SK-N-SH (cell line): ENCODE measurements around the gene PPP1R14B.

ENCODE experiments used
- CHD2 ChIP-seq: fragments of 150-350 bp; IDR thresholded peaks from 2 replicates; pipeline ENCODE4 v1.6.1; 2018; ENCODE audit warnings: low read length; ENCODE audit not compliant: partially characterized antibody
- EP300 ChIP-seq, 2 experiments: IDR thresholded peaks; 2 replicates each; pipeline versions ENCODE4 v1.4.0 to v1.6.1; 2012; ENCODE audit warnings: borderline replicate concordance in 1 of 2, low read depth in 1 of 2, low read length in 1 of 2
- EZH2phosphoT487 ChIP-seq: fragments of 200-600 bp; sonication (generic); IDR thresholded peaks from 2 replicates; pipeline ENCODE4 v1.6.1; 2017; ENCODE audit warnings: low read depth, mixed run types, mild to moderate bottlenecking, antibody characterized with exemption, moderate library complexity, borderline replicate concordance
- GABPA ChIP-seq: IDR thresholded peaks from 2 replicates; pipeline ENCODE4 v1.4.0; 2012; ENCODE audit warnings: low read depth, mild to moderate bottlenecking
- JUND ChIP-seq: IDR thresholded peaks from 2 replicates; pipeline ENCODE4 v1.4.0; 2012
- MXI1 ChIP-seq: IDR thresholded peaks from 2 replicates; pipeline ENCODE4 v1.6.1; 2012; ENCODE audit warnings: mild to moderate bottlenecking, low read depth, low read length, improper control_type of control experiment
- POLR2AphosphoS5 ChIP-seq: IDR thresholded peaks from 2 replicates; pipeline ENCODE4 v1.6.1; 2012; ENCODE audit warnings: low read depth, low read length
- RAD21 ChIP-seq: IDR thresholded peaks from 2 replicates; pipeline ENCODE4 v1.6.1; 2012; ENCODE audit warnings: mild to moderate bottlenecking, low read length
- SMC3 ChIP-seq: IDR thresholded peaks from 2 replicates; pipeline ENCODE4 v1.6.1; 2012; ENCODE audit warnings: low read depth, low read length, improper control_type of control experiment
- TEAD4 ChIP-seq: IDR thresholded peaks from 2 replicates; pipeline ENCODE4 v1.4.0; 2012; ENCODE audit warnings: mild to moderate bottlenecking, borderline replicate concordance; ENCODE audit not compliant: insufficient read depth
- TF ChIP-seq, protein P1 (sequence below): fragments of 200-600 bp; sonication (generic); IDR thresholded peaks from 2 replicates; pipeline ENCODE4 v1.6.1; 2017; ENCODE audit warnings: antibody characterized with exemption, mild to moderate bottlenecking, moderate library complexity
- TF ChIP-seq, protein P2 (sequence below): fragments of 150-350 bp; IDR thresholded peaks from 2 replicates; pipeline ENCODE4 v1.6.1; 2017; ENCODE audit warnings: antibody characterized with exemption, low read length, low read depth, borderline replicate concordance

DNA sequence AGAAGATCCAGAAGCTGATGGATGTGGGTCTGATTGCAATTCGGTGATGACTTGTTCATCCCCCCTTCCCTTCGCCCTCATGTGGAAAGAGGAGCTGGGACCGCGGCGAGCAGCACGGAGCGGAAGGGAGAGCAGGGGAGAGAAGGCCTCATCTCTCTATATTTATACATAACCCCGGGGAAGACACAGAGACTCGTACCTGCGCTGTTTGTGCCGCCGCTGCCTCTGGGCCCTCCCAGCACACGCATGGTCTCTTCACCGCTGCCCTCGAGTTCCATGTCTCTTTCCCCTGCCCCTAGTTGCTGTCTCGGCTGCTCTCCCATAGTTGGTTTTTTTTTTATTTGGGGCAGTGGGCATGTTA lies 42.7 kb downstream of the PPP1R14B start:
- TF ChIP-seq, protein P1, sequence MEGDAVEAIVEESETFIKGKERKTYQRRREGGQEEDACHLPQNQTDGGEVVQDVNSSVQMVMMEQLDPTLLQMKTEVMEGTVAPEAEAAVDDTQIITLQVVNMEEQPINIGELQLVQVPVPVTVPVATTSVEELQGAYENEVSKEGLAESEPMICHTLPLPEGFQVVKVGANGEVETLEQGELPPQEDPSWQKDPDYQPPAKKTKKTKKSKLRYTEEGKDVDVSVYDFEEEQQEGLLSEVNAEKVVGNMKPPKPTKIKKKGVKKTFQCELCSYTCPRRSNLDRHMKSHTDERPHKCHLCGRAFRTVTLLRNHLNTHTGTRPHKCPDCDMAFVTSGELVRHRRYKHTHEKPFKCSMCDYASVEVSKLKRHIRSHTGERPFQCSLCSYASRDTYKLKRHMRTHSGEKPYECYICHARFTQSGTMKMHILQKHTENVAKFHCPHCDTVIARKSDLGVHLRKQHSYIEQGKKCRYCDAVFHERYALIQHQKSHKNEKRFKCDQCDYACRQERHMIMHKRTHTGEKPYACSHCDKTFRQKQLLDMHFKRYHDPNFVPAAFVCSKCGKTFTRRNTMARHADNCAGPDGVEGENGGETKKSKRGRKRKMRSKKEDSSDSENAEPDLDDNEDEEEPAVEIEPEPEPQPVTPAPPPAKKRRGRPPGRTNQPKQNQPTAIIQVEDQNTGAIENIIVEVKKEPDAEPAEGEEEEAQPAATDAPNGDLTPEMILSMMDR = no peak
- TF ChIP-seq POLR2AphosphoS5 = no peak
- no peak for TF ChIP-seq GABPA
- TF ChIP-seq SMC3 = no peak
- no peak for TF ChIP-seq TEAD4
- no peak for TF ChIP-seq MXI1
- TF ChIP-seq JUND = no peak
- TF ChIP-seq RAD21 = no peak
- TF ChIP-seq EZH2phosphoT487 = no peak
- TF ChIP-seq, protein P2, sequence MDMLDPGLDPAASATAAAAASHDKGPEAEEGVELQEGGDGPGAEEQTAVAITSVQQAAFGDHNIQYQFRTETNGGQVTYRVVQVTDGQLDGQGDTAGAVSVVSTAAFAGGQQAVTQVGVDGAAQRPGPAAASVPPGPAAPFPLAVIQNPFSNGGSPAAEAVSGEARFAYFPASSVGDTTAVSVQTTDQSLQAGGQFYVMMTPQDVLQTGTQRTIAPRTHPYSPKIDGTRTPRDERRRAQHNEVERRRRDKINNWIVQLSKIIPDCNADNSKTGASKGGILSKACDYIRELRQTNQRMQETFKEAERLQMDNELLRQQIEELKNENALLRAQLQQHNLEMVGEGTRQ = no peak
- TF ChIP-seq EP300 (IDR thresholded peaks at IDR 0.05; ENCODE audit: borderline replicate concordance in 1 of 2, low read depth in 1 of 2, low read length in 1 of 2) = no peak
- no peak for TF ChIP-seq CHD2
